PC-3 (cell line): ENCODE measurements around the gene SAT2. TPM values are rescaled to one million over a fixed set of nuclear protein-coding genes. Genes with fewer than 3 reads are reported as not detected.
"Not testable (repeated sequence)": the region's sequence is repeated elsewhere in the genome, so short reads cannot be mapped to it uniquely, and the experiment has no call there.

Experiments used
- ATAC-seq: fragments of 200-7000 bp; cut with Tn5 transposase; 2 replicates; pipeline ENCODE4 v1.9.1; 2020; ENCODE audit warnings: mild to moderate bottlenecking, moderate library complexity
- BruUV-seq: library from RNA; stranded (reverse); fragments of 400-500 nt; replicated peaks from 2 replicates; lab custom pipeline; 2021; lab: Mats Ljungman, UMichigan
- CTCF ChIA-PET: fragments of 300-600 bp; sonication (Branson Sonifier 250); formaldehyde crosslinking; loops from one replicate; lab custom pipeline; 2022; ENCODE audit warnings: antibody characterized with exemption; lab: Charles Lee
- POLR2A ChIA-PET: fragments of 300-600 bp; sonication (Branson Sonifier 250); formaldehyde crosslinking; loops from one replicate; lab custom pipeline; 2022; ENCODE audit warnings: antibody characterized with exemption; ENCODE audit not compliant: unreplicated experiment; lab: Charles Lee
- DNase-seq: peaks from one replicate; pipeline ENCODE4 v3.0.0-alpha.2; 2015
- H2AFZ ChIP-seq: fragments of 300-600 bp; sonication (generic); 2 replicates; pipeline ENCODE4 v1.6.0; 2016; ENCODE audit warnings: antibody characterized with exemption, low read length
- H3F3A ChIP-seq: fragments of 300-600 bp; sonication (generic); one replicate; pipeline ENCODE4 v1.6.0; 2017; ENCODE audit warnings: antibody characterized with exemption, low read length, control low read depth, mild to moderate bottlenecking; ENCODE audit not compliant: unreplicated experiment
- H3K27ac ChIP-seq: fragments of 300-600 bp; sonication (generic); 2 replicates; pipeline ENCODE4 v1.5.1; 2016; ENCODE audit warnings: mild to moderate bottlenecking, low read length
- H3K27me3 ChIP-seq: fragments of 300-600 bp; sonication (generic); 2 replicates; pipeline ENCODE4 v1.6.1; 2016; ENCODE audit warnings: low read length, mixed read lengths
- H3K36me3 ChIP-seq: fragments of 300-600 bp; sonication (generic); 2 replicates; pipeline ENCODE4 v1.6.1; 2016; ENCODE audit warnings: low read depth, mixed run types, low read length, mixed read lengths
- H3K4me1 ChIP-seq: fragments of 300-600 bp; sonication (generic); 2 replicates; pipeline ENCODE4 v1.5.1; 2016; ENCODE audit warnings: low read length; ENCODE audit not compliant: insufficient read depth
- H3K4me2 ChIP-seq: fragments of 300-600 bp; sonication (generic); 2 replicates; pipeline ENCODE4 v1.6.0; 2016; ENCODE audit warnings: low read length
- H3K4me3 ChIP-seq: fragments of 300-600 bp; sonication (generic); 2 replicates; pipeline ENCODE4 v1.5.1; 2016; ENCODE audit warnings: mild to moderate bottlenecking, low read length, mixed read lengths
- H3K79me2 ChIP-seq: fragments of 300-600 bp; sonication (generic); 2 replicates; pipeline ENCODE4 v1.6.1; 2017; ENCODE audit warnings: low read length, mixed read lengths
- H3K9ac ChIP-seq: fragments of 300-600 bp; sonication (generic); 2 replicates; pipeline ENCODE4 v1.6.0; 2016; ENCODE audit warnings: mild to moderate bottlenecking, low read length
- H3K9me2 ChIP-seq: fragments of 300-600 bp; sonication (generic); replicated peaks from 2 replicates; pipeline ENCODE4 v1.6.1; 2016; ENCODE audit warnings: mixed run types, low read length, mixed read lengths
- H3K9me3 ChIP-seq: fragments of 300-600 bp; sonication (generic); 2 replicates; pipeline ENCODE4 v1.6.1; 2016; ENCODE audit warnings: low read length, mixed read lengths
- H4K20me1 ChIP-seq: fragments of 300-600 bp; sonication (generic); 2 replicates; pipeline ENCODE4 v1.6.1; 2016; ENCODE audit warnings: low read length, mixed read lengths
- EZH2 ChIP-seq: fragments of 300-600 bp; sonication (generic); IDR thresholded peaks from one replicate; pipeline ENCODE4 v1.6.1; 2017; ENCODE audit warnings: antibody characterized with exemption, mild to moderate bottlenecking, low read length; ENCODE audit not compliant: unreplicated experiment
- EZH2phosphoT487 ChIP-seq: fragments of 300-600 bp; sonication (generic); IDR thresholded peaks from 2 replicates; pipeline ENCODE4 v1.6.1; 2018; ENCODE audit warnings: mild to moderate bottlenecking, antibody characterized with exemption, low read length, borderline replicate concordance
- intact Hi-C: fragments of 100-400 bp; cut with micrococcal nuclease; formaldehyde crosslinking; loops from 2 replicates; pipeline ENCODE4 v1.9.0; 2023
- total RNA-seq: library from RNA; depleted of rRNA; stranded (reverse); fragments of >200 nt; gene quantifications from 2 replicates; pipeline ENCODE4 v1.2.3, GENCODE V29; 2014
- TF ChIP-seq, protein P1 (sequence below): fragments of 300-600 bp; sonication (generic); conservative IDR thresholded peaks from 2 replicates; pipeline ENCODE4 v1.5.1; 2017; ENCODE audit warnings: antibody characterized with exemption, low read depth, mild to moderate bottlenecking, low read length

Gene SAT2
- total RNA-seq, 1 experiment from 2014 or later, result 33.1 TPM

DNA sequence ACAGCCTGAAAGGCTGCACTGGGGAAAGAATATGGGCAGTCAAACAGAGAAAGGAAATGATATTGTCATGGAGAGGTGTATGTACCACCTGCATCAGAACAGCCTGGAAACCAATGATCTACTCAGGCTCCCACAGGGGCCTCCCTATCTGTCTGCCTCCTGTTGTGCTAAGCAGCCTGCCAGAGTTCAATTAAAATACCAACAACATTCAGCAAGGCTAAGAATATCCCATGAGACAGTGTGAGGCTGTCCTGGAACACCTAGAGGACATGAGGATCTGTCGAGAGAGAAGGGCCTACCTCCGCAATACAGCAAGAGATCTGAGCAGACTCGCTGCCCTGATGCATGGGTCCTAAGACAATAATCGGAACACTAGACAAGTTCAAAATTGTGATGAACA lies 21.3 kb downstream of the SAT2 start:
- BruUV-seq, result no TSS peak
- Histone ChIP-seq H2AFZ (no peak overlapping the region), H3K27me3 (no peaks in the 10 kb centered on the region), H3K79me2 (peaks cover 34% of the 10 kb centered on the region), H3K9ac (no peak overlapping the region), H3F3A (no peaks in the 10 kb centered on the region), H3K36me3 (peaks cover 6% of the 10 kb centered on the region; the same call in 1 of the 2 replicates), H3K27ac (no peak overlapping the region), H3K9me2 (no peaks in the 10 kb centered on the region), H4K20me1 (peaks cover 8% of the 10 kb centered on the region; the same call in 1 of the 2 replicates), H3K4me2 (no peak overlapping the region), H3K4me1 (no peaks in the 10 kb centered on the region), H3K4me3 (no peak overlapping the region), H3K9me3 (no peaks in the 10 kb centered on the region)
- intact Hi-C loops, result no loop called here
- TF ChIP-seq EZH2phosphoT487 (no peak), EZH2 (no peak)
- TF ChIP-seq, protein P1, sequence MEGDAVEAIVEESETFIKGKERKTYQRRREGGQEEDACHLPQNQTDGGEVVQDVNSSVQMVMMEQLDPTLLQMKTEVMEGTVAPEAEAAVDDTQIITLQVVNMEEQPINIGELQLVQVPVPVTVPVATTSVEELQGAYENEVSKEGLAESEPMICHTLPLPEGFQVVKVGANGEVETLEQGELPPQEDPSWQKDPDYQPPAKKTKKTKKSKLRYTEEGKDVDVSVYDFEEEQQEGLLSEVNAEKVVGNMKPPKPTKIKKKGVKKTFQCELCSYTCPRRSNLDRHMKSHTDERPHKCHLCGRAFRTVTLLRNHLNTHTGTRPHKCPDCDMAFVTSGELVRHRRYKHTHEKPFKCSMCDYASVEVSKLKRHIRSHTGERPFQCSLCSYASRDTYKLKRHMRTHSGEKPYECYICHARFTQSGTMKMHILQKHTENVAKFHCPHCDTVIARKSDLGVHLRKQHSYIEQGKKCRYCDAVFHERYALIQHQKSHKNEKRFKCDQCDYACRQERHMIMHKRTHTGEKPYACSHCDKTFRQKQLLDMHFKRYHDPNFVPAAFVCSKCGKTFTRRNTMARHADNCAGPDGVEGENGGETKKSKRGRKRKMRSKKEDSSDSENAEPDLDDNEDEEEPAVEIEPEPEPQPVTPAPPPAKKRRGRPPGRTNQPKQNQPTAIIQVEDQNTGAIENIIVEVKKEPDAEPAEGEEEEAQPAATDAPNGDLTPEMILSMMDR, result no peak
- ChIA-PET POLR2A (no interaction called here), CTCF (no interaction called here)
- ATAC-seq, result no peak
- no peak for DNase-seq

DNA sequence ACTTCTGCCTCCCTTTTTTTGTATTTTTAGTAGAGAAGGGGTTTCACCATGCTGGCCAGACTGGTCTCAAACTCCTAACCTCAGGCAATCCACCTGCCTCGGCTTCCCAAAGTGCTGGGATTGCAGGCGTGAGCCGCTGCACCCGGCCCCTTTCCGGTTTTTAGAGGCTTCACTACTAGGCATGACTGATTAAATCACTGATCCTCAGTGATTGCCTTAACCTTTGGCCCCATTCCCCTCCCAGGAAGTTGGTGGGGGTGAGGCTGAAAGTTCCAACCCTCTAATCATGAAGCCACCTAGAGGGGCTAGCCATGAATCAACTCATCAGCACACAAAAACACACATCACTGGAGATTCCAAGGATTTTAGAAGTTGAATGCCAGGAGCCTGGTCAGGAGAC lies 30.1 kb downstream of the SAT2 start:
- H3K4me2 ChIP-seq, H3K79me2 ChIP-seq, H3K9ac ChIP-seq, ATAC-seq, POLR2A ChIA-PET, H3K27ac ChIP-seq, H2AFZ ChIP-seq, H3K9me3 ChIP-seq, DNase-seq, H4K20me1 ChIP-seq, H3K4me3 ChIP-seq, BruUV-seq, H3K9me2 ChIP-seq, H3F3A ChIP-seq, intact Hi-C loops, H3K4me1 ChIP-seq, H3K27me3 ChIP-seq, CTCF ChIA-PET: not testable (repeated sequence)
- peaks cover 22% of the 10 kb centered on the region for H3K36me3 ChIP-seq

DNA sequence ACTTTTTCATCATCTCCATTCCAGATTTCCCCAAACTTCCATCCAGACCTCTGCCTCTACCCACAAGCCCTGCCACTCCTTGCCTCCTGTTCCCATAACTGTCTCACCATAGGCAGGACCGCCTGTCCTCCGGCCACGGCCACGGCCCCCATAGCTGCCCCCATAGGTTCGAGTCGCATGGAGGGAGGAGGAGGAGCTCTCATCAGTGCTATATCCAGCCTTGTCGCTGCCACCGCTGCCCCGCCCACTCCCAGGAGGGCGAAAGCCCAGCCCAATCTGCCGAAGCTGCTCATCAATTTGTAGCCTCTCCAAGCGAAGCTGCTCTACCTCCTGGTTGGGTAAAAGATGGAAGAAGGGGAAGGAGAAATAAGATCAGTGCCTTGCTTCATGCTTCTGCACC lies 34.3 kb downstream of the SAT2 start:
- Histone ChIP-seq H2AFZ (no peak overlapping the region), H3K36me3 (peaks cover 17% of the 10 kb centered on the region), H3K4me3 (no peak overlapping the region), H3F3A (no peaks in the 10 kb centered on the region), H3K9ac (no peak overlapping the region), H3K4me2 (no peak overlapping the region), H4K20me1 (no peaks in the 10 kb centered on the region), H3K9me3 (no peaks in the 10 kb centered on the region), H3K4me1 (peaks cover 30% of the 10 kb centered on the region), H3K27ac (no peak overlapping the region), H3K9me2 (no peaks in the 10 kb centered on the region), H3K79me2 (0 out of 2 replicates have a peak, but pooled peaks cover 12% of the 10 kb centered on the region), H3K27me3 (no peaks in the 10 kb centered on the region)
- ChIA-PET POLR2A (no interaction called here), CTCF (no interaction called here)
- no TSS peak for BruUV-seq
- intact Hi-C loops, result no loop called here
- TF ChIP-seq EZH2 (no peak), EZH2phosphoT487 (no peak)
- TF ChIP-seq, protein P1, result no peak
- ATAC-seq (no peak), DNase-seq (no peak)
